Subcutaneous abdominal adipose tissue (tissue), 5 donors: ENCODE results near the gene GANAB.
A peak's percentile ranks its signal among the peaks of the same experiment; 100 is the strongest.
"Not testable (repeated sequence)": the region's sequence is repeated elsewhere in the genome, so short reads cannot be mapped to it uniquely, and the experiment has no call there.

Experiments used
- H3K27ac ChIP-seq: one replicate; pipeline ENCODE4 v1.7.0; 2013; ENCODE audit warnings: low read depth, mild to moderate bottlenecking, inconsistent platforms, low read length, moderate library complexity
- H3K27me3 ChIP-seq, 5 donors: one replicate each; pipeline ENCODE4 v1.7.0; 2013; ENCODE audit warnings: low read length in 5 of 5, inconsistent platforms in 1 of 5; ENCODE audit not compliant: control insufficient read depth in 5 of 5, insufficient read depth in 4 of 5
- H3K36me3 ChIP-seq, 5 donors: one replicate each; pipeline ENCODE4 v1.7.0; 2013; ENCODE audit warnings: low read length in 5 of 5; ENCODE audit not compliant: control insufficient read depth in 5 of 5, insufficient read depth in 5 of 5
- H3K4me1 ChIP-seq, 5 donors: one replicate each; pipeline ENCODE4 v1.7.0; 2013; ENCODE audit warnings: low read length in 5 of 5, mild to moderate bottlenecking in 3 of 5, moderate library complexity in 1 of 5; ENCODE audit not compliant: control insufficient read depth in 5 of 5, insufficient read depth in 5 of 5
- H3K4me3 ChIP-seq, 5 donors: one replicate each; pipeline ENCODE4 v1.7.0; 2013; ENCODE audit warnings: low read length in 5 of 5, low read depth in 1 of 5
- H3K9ac ChIP-seq, 5 donors: one replicate each; pipeline ENCODE4 v1.7.0; 2013; ENCODE audit warnings: low read length in 5 of 5, mild to moderate bottlenecking in 4 of 5, moderate library complexity in 3 of 5
- H3K9me3 ChIP-seq, 5 donors: one replicate each; pipeline ENCODE4 v1.7.0; 2013; ENCODE audit warnings: low read length in 5 of 5; ENCODE audit not compliant: control insufficient read depth in 5 of 5
- donor health status: healthy.
- donor health status: healthy.
- donor health status: healthy.
- donor health status: healthy.
- donor health status: healthy.

GANAB gene

DNA sequence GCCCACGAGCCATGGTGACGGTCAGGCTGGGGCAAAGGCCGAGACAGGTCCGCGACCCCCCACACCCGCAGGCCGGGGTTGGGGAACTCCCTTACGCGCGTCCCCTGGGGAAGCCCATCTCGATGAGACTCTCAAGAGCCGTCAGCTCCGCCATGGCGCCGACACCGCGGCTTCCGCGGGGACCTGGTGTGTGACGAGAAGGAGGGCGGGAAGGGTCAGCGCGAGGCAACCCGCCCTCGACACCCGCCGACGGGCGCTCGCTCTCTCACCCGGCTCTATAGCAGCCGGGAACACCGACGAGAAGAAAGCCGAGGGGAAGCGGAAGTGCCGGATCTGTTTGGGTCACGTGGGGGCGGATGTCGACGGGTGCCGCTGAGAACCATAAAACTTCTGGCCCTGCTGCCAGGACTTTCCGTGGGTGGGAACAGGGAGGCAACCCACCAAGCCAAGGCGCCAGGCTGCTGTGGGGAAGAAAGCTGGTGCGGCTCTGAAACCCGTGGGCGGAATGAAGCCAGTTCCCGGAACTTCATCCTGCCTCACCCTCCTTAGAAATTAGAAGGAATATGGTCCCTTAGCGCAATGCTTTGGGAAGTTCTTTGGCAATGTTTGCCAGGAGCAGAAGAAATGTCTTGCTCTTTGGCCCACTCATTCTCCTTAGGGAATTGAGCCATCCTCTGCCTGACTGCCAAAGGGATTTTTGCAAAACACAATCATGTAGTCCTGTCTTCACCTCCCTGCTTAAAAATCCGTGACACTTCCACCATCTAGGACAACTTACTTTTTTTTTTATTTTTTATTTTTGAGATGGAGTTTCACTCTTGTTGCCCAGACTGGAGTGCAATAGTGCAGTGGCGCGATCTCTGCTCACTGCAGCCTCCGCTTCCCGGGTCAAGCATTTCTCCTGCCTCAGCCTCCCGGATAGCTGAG is 32.6 kb upstream of the GANAB start, which contains the start of gene UBXN1:
Gene UBXN1, minus strand, starts transcription at position 304 of the 927 bp plus-strand sequence. Its CDS starts 150 bp downstream, at position 154.
- peaks cover 12 to 27% (median 19%) of the 10 kb centered on the region in 5 donors for H3K36me3 ChIP-seq

DNA sequence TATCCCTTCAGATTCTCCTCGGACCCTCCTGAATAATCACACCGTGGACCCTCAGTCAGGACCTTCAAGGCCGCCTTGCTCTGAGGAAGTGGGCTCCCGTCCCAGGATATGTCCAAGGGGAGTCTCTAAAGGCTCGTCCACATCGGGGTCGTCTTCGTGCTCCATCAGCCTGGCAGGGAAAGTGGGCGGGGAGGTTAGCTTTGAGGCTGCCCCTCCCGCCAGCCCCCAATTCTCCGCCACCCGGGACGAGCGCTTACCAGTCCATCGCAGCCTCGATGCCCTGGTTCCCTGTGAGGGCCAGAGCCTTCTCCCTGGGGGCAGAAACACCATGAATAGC is 32.0 kb upstream of the GANAB start:
- peaks cover 10 to 37% (median 23%) of the 10 kb centered on the region in 5 donors for H3K4me1 ChIP-seq
- no peaks in the 10 kb centered on the region for H3K27me3 ChIP-seq
- peak overlapping the region; percentile 91 to 98 (median 97) for H3K9ac ChIP-seq
- peak overlapping the region; percentile 98 for H3K27ac ChIP-seq
- no peaks in the 10 kb centered on the region for H3K9me3 ChIP-seq
- H3K4me3 ChIP-seq: peak overlapping the region; percentile 79 to 93 (median 86)
- H3K36me3 ChIP-seq: peaks cover 12 to 33% (median 22%) of the 10 kb centered on the region in 5 donors

More for the DNA sequence above, 32.6 kb upstream of the GANAB start, which contains the start of gene UBXN1:
- H3K4me3 ChIP-seq: peak within 1 kb of the TSS; percentile 79 to 93 (median 86)
- H3K9ac ChIP-seq: peak within 1 kb of the TSS; percentile 91 to 98 (median 97)
- H3K9me3 ChIP-seq: no peaks in the 10 kb centered on the region
- H3K27ac ChIP-seq: peak within 1 kb of the TSS; percentile 98
- peaks cover 10 to 35% (median 23%) of the 10 kb centered on the region in 5 donors for H3K4me1 ChIP-seq
- H3K27me3 ChIP-seq: no peaks in the 10 kb centered on the region

DNA sequence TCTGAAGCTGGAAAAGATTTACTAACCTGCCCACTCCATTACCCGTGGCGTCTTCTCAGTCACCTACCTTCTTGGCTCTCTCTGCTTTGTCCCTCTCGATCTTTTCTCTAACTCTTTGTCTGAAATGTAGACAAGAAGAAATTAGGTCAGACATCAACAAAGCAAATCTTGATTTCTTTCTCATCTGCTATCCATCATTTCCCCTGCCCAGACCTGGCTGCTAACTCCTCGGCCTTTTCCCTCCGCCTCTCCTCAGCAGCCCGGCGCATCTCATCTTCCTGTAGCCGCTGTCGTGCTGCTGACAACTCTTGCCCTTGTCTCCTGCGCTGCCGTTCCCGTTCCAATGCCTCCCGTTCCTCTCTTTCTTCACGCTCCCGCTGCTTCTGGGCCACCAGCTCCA is 31.3 kb upstream of the GANAB start:
- no peaks in the 10 kb centered on the region for H3K9me3 ChIP-seq
- H3K36me3 ChIP-seq: peaks cover 12 to 38% (median 25%) of the 10 kb centered on the region in 5 donors
- peak overlapping the region; percentile 91 to 98 (median 97) for H3K9ac ChIP-seq
- peak overlapping the region in 4 of 5 donors; percentile 79 to 93 (median 88) for H3K4me3 ChIP-seq
- peak overlapping the region; percentile 98 for H3K27ac ChIP-seq
- no peaks in the 10 kb centered on the region for H3K27me3 ChIP-seq
- H3K4me1 ChIP-seq: peaks cover 10 to 44% (median 30%) of the 10 kb centered on the region in 5 donors

DNA sequence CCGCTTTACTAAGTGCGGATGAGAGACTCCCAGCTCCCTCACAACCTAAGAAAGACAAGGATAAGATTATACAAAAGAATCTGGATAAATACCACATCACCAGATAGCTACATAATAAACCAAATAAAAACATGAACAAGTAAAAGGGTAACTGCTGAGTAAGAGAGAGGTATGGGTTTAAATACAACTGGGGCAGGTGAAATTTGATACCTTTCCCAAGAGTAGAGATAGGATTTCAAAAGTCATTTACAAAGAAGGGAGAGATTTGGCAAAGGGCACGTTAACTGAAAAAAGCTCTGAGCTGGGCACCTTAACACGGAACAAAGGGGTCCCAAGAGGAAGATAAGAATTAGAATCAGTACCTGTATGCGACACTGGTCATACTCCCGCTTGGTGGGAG is 30.7 kb upstream of the GANAB start:
- no peaks in the 10 kb centered on the region for H3K9me3 ChIP-seq
- H3K27me3 ChIP-seq: no peaks in the 10 kb centered on the region
- no peak overlapping the region for H3K4me3 ChIP-seq
- peak overlapping the region; percentile 98 for H3K27ac ChIP-seq
- H3K36me3 ChIP-seq: peaks cover 12 to 38% (median 25%) of the 10 kb centered on the region in 5 donors
- peak overlapping the region in 3 of 5 donors; percentile 97 to 98 (median 98) for H3K9ac ChIP-seq
- peaks cover 10 to 49% (median 35%) of the 10 kb centered on the region in 5 donors for H3K4me1 ChIP-seq

GRCh38 chr11:62676698-62677097 is 30.3 kb upstream of the GANAB start:
- H3K27ac ChIP-seq: peak overlapping the region; percentile 98
- H3K9ac ChIP-seq: peak overlapping the region in 2 of 5 donors; percentile 45 to 98
- H3K4me3 ChIP-seq: no peak overlapping the region
- no peaks in the 10 kb centered on the region for H3K9me3 ChIP-seq
- H3K27me3 ChIP-seq: no peaks in the 10 kb centered on the region
- peaks cover 10 to 53% (median 40%) of the 10 kb centered on the region in 5 donors for H3K4me1 ChIP-seq
- H3K36me3 ChIP-seq: peaks cover 12 to 38% (median 25%) of the 10 kb centered on the region in 5 donors

- H3K9me3 ChIP-seq, H3K4me3 ChIP-seq, H3K27ac ChIP-seq, H3K9ac ChIP-seq, H3K27me3 ChIP-seq: not testable (repeated sequence)
- Histone ChIP-seq H3K36me3 (peaks cover 12 to 38% (median 25%) of the 10 kb centered on the region in 5 donors), H3K4me1 (peaks cover 8 to 51% (median 40%) of the 10 kb centered on the region in 5 donors)
Measured at GRCh38 chr11:62675415-62675814, 29.0 kb upstream of the GANAB start.

GRCh38 chr11:62673196-62673525 is 26.7 kb upstream of the GANAB start:
- no peak overlapping the region for H3K27ac ChIP-seq
- H3K9ac ChIP-seq: peak overlapping the region in 2 of 5 donors; percentile 30 to 83
- H3K27me3 ChIP-seq: no peaks in the 10 kb centered on the region
- H3K4me3 ChIP-seq: no peak overlapping the region
- peaks cover 12 to 43% (median 25%) of the 10 kb centered on the region in 5 donors for H3K36me3 ChIP-seq
- peaks cover 1 to 49% (median 39%) of the 10 kb centered on the region in 5 donors for H3K4me1 ChIP-seq
- H3K9me3 ChIP-seq: no peaks in the 10 kb centered on the region

- H3K36me3 ChIP-seq: peaks cover 8 to 38% (median 18%) of the 10 kb centered on the region in 5 donors
- H3K27me3 ChIP-seq: no peaks in the 10 kb centered on the region
- peak within 1 kb of the TSS; percentile 89 for H3K27ac ChIP-seq
- H3K4me1 ChIP-seq: peaks cover under 1 to 46% (median 36%) of the 10 kb centered on the region in 5 donors
- H3K9me3 ChIP-seq: no peaks in the 10 kb centered on the region
- peak within 1 kb of the TSS; percentile 81 to 98 (median 94) for H3K4me3 ChIP-seq
- H3K9ac ChIP-seq: peak within 1 kb of the TSS; percentile 83 to 91 (median 84)
Measured at GRCh38 chr11:62671608-62672389, 25.4 kb upstream of the GANAB start, which contains the start of the genes LBHD1 and UQCC3. LBHD1 (minus strand) TSS chr11:62672267; CDS start chr11:62670031, 2,236 bp downstream. UQCC3 (plus strand) TSS chr11:62671673; CDS start chr11:62671746, 73 bp downstream.

- Histone ChIP-seq H3K4me1 (peaks cover 3 to 50% (median 42%) of the 10 kb centered on the region in 5 donors), H3K27ac (peak overlapping the region; percentile 89), H3K27me3 (no peaks in the 10 kb centered on the region), H3K9me3 (no peaks in the 10 kb centered on the region), H3K36me3 (peaks cover 5 to 35% (median 15%) of the 10 kb centered on the region in 5 donors), H3K9ac (peak overlapping the region; percentile 83 to 91 (median 84)), H3K4me3 (peak overlapping the region; percentile 81 to 98 (median 94))
Measured at GRCh38 chr11:62671236-62671607, 24.8 kb upstream of the GANAB start.
